ENCODE data around the gene PPP6R3. TPM values are rescaled to one million over a fixed set of nuclear protein-coding genes. Genes with fewer than 3 reads are reported as not detected.

Gene PPP6R3
- total and polyA plus RNA-seq, 8 donors, result 84.6 to 130 (median 109) TPM

GRCh38 chr11:68414496-68415221, 45.9 kb upstream of the PPP6R3 start:
- ATAC-seq, result no peak
- intact Hi-C loops (cut with DNase I), result no loop called here
- Histone ChIP-seq H3K36me3 (peaks cover 0 to 62% of the 10 kb centered on the region in 2 donors), H3K4me3 (no peak overlapping the region), H3K27ac (no peak overlapping the region), H3K4me1 (no peaks in the 10 kb centered on the region), H3K27me3 (no peaks in the 10 kb centered on the region), H3K9me3 (no peaks in the 10 kb centered on the region)
- peak in 1 of 4 donors; percentile 35 for DNase-seq
- TF ChIP-seq CTCF (IDR thresholded peaks at IDR 0.05), result no peak

DNA sequence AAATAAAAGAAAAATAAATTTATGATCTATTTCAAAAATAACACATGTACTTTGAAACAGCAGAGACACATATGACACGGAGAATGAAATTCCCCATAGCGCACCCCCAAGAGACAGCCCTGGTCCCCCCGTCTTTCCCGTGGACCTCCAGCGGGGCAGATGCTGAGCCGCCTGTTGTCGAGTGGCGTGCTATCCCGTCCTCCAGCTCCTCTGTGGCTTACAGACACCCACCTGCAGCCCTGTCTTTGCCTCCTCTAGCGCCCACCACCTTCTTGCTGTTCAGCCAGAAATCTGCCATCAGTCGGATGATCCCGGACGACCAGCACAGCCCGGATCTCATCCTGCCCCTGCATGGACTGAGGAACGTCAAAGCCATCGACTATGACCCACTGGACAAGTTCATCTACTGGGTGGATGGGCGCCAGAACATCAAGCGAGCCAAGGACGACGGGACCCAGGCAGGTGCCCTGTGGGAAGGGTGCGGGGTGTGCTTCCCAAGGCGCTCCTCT, 44.4 kb upstream of the PPP6R3 start:
- Histone ChIP-seq H3K4me3 (no peak overlapping the region), H3K4me1 (no peaks in the 10 kb centered on the region), H3K27ac (no peak overlapping the region), H3K27me3 (no peaks in the 10 kb centered on the region), H3K36me3 (peaks cover 0 to 49% of the 10 kb centered on the region in 2 donors), H3K9me3 (no peaks in the 10 kb centered on the region)
- TF ChIP-seq CTCF (IDR thresholded peaks at IDR 0.05), result no peak
- intact Hi-C loops (cut with DNase I), result no loop called here
- ATAC-seq, result no peak
- no peak for DNase-seq

- Histone ChIP-seq H3K27me3 (no peaks in the 10 kb centered on the region), H3K9me3 (no peaks in the 10 kb centered on the region), H3K4me1 (no peaks in the 10 kb centered on the region), H3K4me3 (no peak overlapping the region), H3K27ac (no peak overlapping the region), H3K36me3 (peaks cover 0 to 31% of the 10 kb centered on the region in 2 donors)
- ATAC-seq (no peak), DNase-seq (no peak)
- TF ChIP-seq CTCF (IDR thresholded peaks at IDR 0.05), result no peak
- intact Hi-C loops (cut with DNase I), result no loop called here
Observed at GRCh38 chr11:68418648-68419047, 41.9 kb upstream of the PPP6R3 start.

DNA sequence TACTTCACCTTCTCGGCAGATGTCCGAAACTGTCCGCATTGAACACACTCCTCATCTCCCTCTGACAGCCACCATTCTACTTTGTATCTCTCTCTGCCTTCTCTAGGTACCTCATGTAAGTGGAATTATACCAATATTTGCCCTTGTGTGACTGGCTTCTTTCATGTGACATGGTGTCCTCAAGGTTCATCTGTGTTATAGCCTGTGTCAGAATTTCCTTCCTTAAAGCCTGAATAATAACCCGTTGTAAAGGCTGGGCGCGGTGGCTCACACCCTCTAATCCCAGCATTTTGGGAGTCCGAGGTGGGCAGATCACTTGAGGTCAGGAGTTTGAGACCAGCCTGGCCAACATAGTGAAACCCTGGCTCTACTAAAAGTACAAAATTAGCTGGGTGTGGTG, 40.4 kb upstream of the PPP6R3 start:
- no peak for ATAC-seq
- Histone ChIP-seq H3K4me3 (no peak overlapping the region), H3K36me3 (peaks cover 0 to 38% of the 10 kb centered on the region in 2 donors), H3K9me3 (no peaks in the 10 kb centered on the region), H3K4me1 (no peaks in the 10 kb centered on the region), H3K27me3 (no peaks in the 10 kb centered on the region), H3K27ac (no peak overlapping the region)
- no peak for TF ChIP-seq CTCF (IDR thresholded peaks at IDR 0.05)
- no peak for DNase-seq
- intact Hi-C loops (cut with DNase I), result no loop called here

DNA sequence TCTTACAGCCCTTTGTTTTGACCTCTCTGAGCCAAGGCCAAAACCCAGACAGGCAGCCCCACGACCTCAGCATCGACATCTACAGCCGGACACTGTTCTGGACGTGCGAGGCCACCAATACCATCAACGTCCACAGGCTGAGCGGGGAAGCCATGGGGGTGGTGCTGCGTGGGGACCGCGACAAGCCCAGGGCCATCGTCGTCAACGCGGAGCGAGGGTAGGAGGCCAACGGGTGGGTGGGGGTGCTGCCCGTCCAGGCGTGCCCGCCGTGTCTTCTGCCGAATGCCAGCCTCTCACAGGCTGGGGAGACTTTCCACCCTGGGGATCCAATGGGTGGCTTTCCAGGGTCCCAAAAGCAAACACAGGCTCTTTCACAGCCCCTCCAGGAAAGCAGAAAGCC, 37.1 kb upstream of the PPP6R3 start:
- Histone ChIP-seq H3K9me3 (no peaks in the 10 kb centered on the region), H3K4me3 (no peak overlapping the region), H3K36me3 (peaks cover 0 to 45% of the 10 kb centered on the region in 2 donors), H3K27me3 (no peaks in the 10 kb centered on the region), H3K4me1 (no peaks in the 10 kb centered on the region), H3K27ac (no peak overlapping the region)
- intact Hi-C loops (cut with DNase I), result no loop called here
- peak in 1 of 4 donors; percentile 77 for DNase-seq
- no peak for ATAC-seq
- TF ChIP-seq CTCF (IDR thresholded peaks at IDR 0.05), result no peak
